SK-N-SH (cell line): ENCODE data around the gene SLC17A4. TPM values are rescaled to one million over a fixed set of nuclear protein-coding genes. Genes with fewer than 3 reads are reported as not detected.

Experiments
- CTCF ChIA-PET: fragments of 300-600, 350-600 bp; formaldehyde crosslinking; extraction: SDS; loops from one replicate; lab custom pipeline; 2021; lab: Yijun Ruan, JAX
- POLR2A ChIA-PET: fragments of 350-600 bp; sonication (Branson Sonifier 250); formaldehyde crosslinking; extraction: SDS; loops from one replicate; lab custom pipeline; 2020; ENCODE audit warnings: antibody characterized with exemption, inconsistent platforms; lab: Yijun Ruan, JAX
- DNase-seq: peaks from one replicate; pipeline ENCODE4 v3.0.0; 2012
- H2AFZ ChIP-seq: fragments of 200-600 bp; sonication (generic); 2 replicates; pipeline ENCODE4 v1.8.1; 2016; ENCODE audit warnings: antibody characterized with exemption, mild to moderate bottlenecking, low read depth
- H3F3A ChIP-seq: fragments of 200-600 bp; sonication (generic); replicated peaks from 2 replicates; pipeline ENCODE3; 2016; ENCODE audit warnings: antibody characterized with exemption, mild to moderate bottlenecking; ENCODE audit not compliant: insufficient read depth
- H3K27ac ChIP-seq, 2 experiments: fragments of 200-500 bp in 1 of 2; fragments of 200-600 bp in 1 of 2; sonication (Bioruptor generic) in 1 of 2; sonication (generic), shearing (Covaris generic) in 1 of 2; 2 replicates each; pipeline versions ENCODE4 v1.5.1 to v1.6.1; 2014 to 2016; ENCODE audit warnings: low read depth in 2 of 2, inconsistent platforms in 1 of 2, low read length in 1 of 2, mild to moderate bottlenecking in 1 of 2, mixed read lengths in 1 of 2
- H3K27me3 ChIP-seq: fragments of 200-600 bp; sonication (generic), shearing (Covaris generic); 2 replicates; pipeline ENCODE4 v1.6.1; 2016; ENCODE audit warnings: mixed run types; ENCODE audit not compliant: insufficient read depth
- H3K36me3 ChIP-seq, 2 experiments: fragments of 200-500 bp in 1 of 2; fragments of 200-600 bp in 1 of 2; sonication (Bioruptor generic) in 1 of 2; sonication (generic) in 1 of 2; replicated peaks in 1 of 2; 2 replicates each; pipeline versions ENCODE3 to v1.5.1; 2014 to 2016; ENCODE audit warnings: low read length in 1 of 2, mild to moderate bottlenecking in 1 of 2; ENCODE audit not compliant: insufficient read depth in 2 of 2, control insufficient read depth in 1 of 2
- H3K4me1 ChIP-seq, 2 experiments: fragments of 200-500 bp in 1 of 2; fragments of 200-600 bp in 1 of 2; sonication (Bioruptor generic) in 1 of 2; sonication (generic), shearing (Covaris generic) in 1 of 2; 2 replicates each; pipeline versions ENCODE4 v1.5.1 to v1.6.1; 2014 to 2016; ENCODE audit warnings: low read depth in 1 of 2, low read length in 1 of 2, mixed run types in 1 of 2; ENCODE audit not compliant: insufficient read depth in 2 of 2, control insufficient read depth in 1 of 2
- H3K4me2 ChIP-seq: fragments of 200-600 bp; sonication (generic), shearing (Covaris generic); 2 replicates; pipeline ENCODE4 v1.6.1; 2017; ENCODE audit warnings: mixed run types
- H3K4me3 ChIP-seq, 2 experiments: fragments of 200-500 bp in 1 of 2; fragments of 200-600 bp in 1 of 2; sonication (Bioruptor generic) in 1 of 2; sonication (generic), shearing (Covaris generic) in 1 of 2; 2 replicates each; pipeline versions ENCODE4 v1.5.1 to v1.8.1; 2014 to 2016; ENCODE audit warnings: low read depth in 2 of 2, inconsistent platforms in 1 of 2, low read length in 1 of 2, mild to moderate bottlenecking in 1 of 2, mixed read lengths in 1 of 2, moderate library complexity in 1 of 2
- H3K79me2 ChIP-seq: fragments of 200-600 bp; sonication (generic); 2 replicates; pipeline ENCODE4 v1.8.1; 2017; ENCODE audit warnings: mild to moderate bottlenecking; ENCODE audit not compliant: insufficient read depth
- H3K9ac ChIP-seq: fragments of 200-600 bp; sonication (generic); 2 replicates; pipeline ENCODE4 v1.6.1; 2017; ENCODE audit warnings: mixed run types
- H3K9me2 ChIP-seq: fragments of 200-600 bp; sonication (generic); 2 replicates; pipeline ENCODE4 v1.6.1; 2017; ENCODE audit warnings: mixed run types
- H3K9me3 ChIP-seq: fragments of 200-600 bp; sonication (generic); 2 replicates; pipeline ENCODE4 v1.6.1; 2017; ENCODE audit warnings: mixed run types, mild to moderate bottlenecking, moderate library complexity
- H4K20me1 ChIP-seq: fragments of 200-600 bp; sonication (generic); 2 replicates; pipeline ENCODE4 v1.6.1; 2017; ENCODE audit warnings: mild to moderate bottlenecking, mixed run types; ENCODE audit not compliant: insufficient read depth
- EZH2phosphoT487 ChIP-seq: fragments of 200-600 bp; sonication (generic); IDR thresholded peaks from 2 replicates; pipeline ENCODE4 v1.6.1; 2017; ENCODE audit warnings: low read depth, mixed run types, mild to moderate bottlenecking, antibody characterized with exemption, moderate library complexity, borderline replicate concordance
- FOXJ3 ChIP-seq: sonication (generic); formaldehyde crosslinking; IDR thresholded peaks from 2 replicates; pipeline ENCODE4 v1.5.1; 2020; ENCODE audit warnings: mild to moderate bottlenecking, missing genetic modification reagents
- GABPA ChIP-seq: IDR thresholded peaks from 2 replicates; pipeline ENCODE4 v1.4.0; 2012; ENCODE audit warnings: low read depth, mild to moderate bottlenecking
- IRF3 ChIP-seq: fragments of 150-350 bp; IDR thresholded peaks from 2 replicates; pipeline ENCODE4 v1.6.1; 2016; ENCODE audit warnings: mild to moderate bottlenecking, low read depth, low read length
- JUND ChIP-seq: IDR thresholded peaks from 2 replicates; pipeline ENCODE4 v1.4.0; 2012
- NFIC ChIP-seq: IDR thresholded peaks from 2 replicates; pipeline ENCODE4 v1.4.0; 2012; ENCODE audit warnings: borderline replicate concordance
- POLR2AphosphoS5 ChIP-seq: IDR thresholded peaks from 2 replicates; pipeline ENCODE4 v1.6.1; 2012; ENCODE audit warnings: low read depth, low read length
- RFX5 ChIP-seq: IDR thresholded peaks from 2 replicates; pipeline ENCODE4 v1.6.1; 2012; ENCODE audit warnings: mild to moderate bottlenecking, improper control_type of control experiment, low read length
- SIN3A ChIP-seq: IDR thresholded peaks from 2 replicates; pipeline ENCODE4 v1.6.1; 2012; ENCODE audit warnings: low read depth, mild to moderate bottlenecking, low read length, moderate library complexity, borderline replicate concordance
- TAF1 ChIP-seq: IDR thresholded peaks from 2 replicates; pipeline ENCODE4 v1.6.1; 2012; ENCODE audit warnings: low read depth, mild to moderate bottlenecking, low read length, moderate library complexity, borderline replicate concordance
- TCF12 ChIP-seq: IDR thresholded peaks from 2 replicates; pipeline ENCODE4 v1.4.0; 2012
- WGBS: methylation state at CpG from one replicate; pipeline ENCODE4 v1.1.6; 2017; ENCODE audit warnings: low lambda C conversion rate; 5-methylcytosine and 5-hydroxymethylcytosine counted together
- polyA plus RNA-seq, 3 experiments: library from polyadenylated mRNA; depleted of rRNA; stranded (reverse); fragments of >200 nt; gene quantifications; 2 replicates each; pipeline ENCODE4 v1.2.3, GENCODE V29; 2012
- TF ChIP-seq, protein P1 (sequence below): fragments of 200-600 bp; sonication (generic); IDR thresholded peaks from 2 replicates; pipeline ENCODE4 v1.6.1; 2017; ENCODE audit warnings: antibody characterized with exemption, mild to moderate bottlenecking, moderate library complexity
- TF ChIP-seq, protein P2 (sequence below): IDR thresholded peaks from 2 replicates; pipeline ENCODE4 v1.4.0; 2012; ENCODE audit warnings: low read depth
- TF ChIP-seq, protein P3 (sequence below): IDR thresholded peaks from 2 replicates; pipeline ENCODE4 v1.6.1; 2012; ENCODE audit warnings: mild to moderate bottlenecking, low read depth, low read length, moderate library complexity

Gene SLC17A4
- polyA plus RNA-seq, 1 of the 3 experiments (the other 2 are of a cell fraction), result not detected

- no peak overlapping the region for H3K4me2 ChIP-seq
- TF ChIP-seq, protein P1, sequence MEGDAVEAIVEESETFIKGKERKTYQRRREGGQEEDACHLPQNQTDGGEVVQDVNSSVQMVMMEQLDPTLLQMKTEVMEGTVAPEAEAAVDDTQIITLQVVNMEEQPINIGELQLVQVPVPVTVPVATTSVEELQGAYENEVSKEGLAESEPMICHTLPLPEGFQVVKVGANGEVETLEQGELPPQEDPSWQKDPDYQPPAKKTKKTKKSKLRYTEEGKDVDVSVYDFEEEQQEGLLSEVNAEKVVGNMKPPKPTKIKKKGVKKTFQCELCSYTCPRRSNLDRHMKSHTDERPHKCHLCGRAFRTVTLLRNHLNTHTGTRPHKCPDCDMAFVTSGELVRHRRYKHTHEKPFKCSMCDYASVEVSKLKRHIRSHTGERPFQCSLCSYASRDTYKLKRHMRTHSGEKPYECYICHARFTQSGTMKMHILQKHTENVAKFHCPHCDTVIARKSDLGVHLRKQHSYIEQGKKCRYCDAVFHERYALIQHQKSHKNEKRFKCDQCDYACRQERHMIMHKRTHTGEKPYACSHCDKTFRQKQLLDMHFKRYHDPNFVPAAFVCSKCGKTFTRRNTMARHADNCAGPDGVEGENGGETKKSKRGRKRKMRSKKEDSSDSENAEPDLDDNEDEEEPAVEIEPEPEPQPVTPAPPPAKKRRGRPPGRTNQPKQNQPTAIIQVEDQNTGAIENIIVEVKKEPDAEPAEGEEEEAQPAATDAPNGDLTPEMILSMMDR, result no peak
- TF ChIP-seq TCF12 (no peak), JUND (no peak), TAF1 (no peak), SIN3A (no peak), GABPA (no peak), EZH2phosphoT487 (no peak), NFIC (no peak), POLR2AphosphoS5 (no peak), FOXJ3 (CRISPR knock-in tag) (no peak), IRF3 (no peak), RFX5 (no peak)
- TF ChIP-seq, protein P2, sequence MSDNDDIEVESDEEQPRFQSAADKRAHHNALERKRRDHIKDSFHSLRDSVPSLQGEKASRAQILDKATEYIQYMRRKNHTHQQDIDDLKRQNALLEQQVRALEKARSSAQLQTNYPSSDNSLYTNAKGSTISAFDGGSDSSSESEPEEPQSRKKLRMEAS, result no peak
- TF ChIP-seq, protein P3, sequence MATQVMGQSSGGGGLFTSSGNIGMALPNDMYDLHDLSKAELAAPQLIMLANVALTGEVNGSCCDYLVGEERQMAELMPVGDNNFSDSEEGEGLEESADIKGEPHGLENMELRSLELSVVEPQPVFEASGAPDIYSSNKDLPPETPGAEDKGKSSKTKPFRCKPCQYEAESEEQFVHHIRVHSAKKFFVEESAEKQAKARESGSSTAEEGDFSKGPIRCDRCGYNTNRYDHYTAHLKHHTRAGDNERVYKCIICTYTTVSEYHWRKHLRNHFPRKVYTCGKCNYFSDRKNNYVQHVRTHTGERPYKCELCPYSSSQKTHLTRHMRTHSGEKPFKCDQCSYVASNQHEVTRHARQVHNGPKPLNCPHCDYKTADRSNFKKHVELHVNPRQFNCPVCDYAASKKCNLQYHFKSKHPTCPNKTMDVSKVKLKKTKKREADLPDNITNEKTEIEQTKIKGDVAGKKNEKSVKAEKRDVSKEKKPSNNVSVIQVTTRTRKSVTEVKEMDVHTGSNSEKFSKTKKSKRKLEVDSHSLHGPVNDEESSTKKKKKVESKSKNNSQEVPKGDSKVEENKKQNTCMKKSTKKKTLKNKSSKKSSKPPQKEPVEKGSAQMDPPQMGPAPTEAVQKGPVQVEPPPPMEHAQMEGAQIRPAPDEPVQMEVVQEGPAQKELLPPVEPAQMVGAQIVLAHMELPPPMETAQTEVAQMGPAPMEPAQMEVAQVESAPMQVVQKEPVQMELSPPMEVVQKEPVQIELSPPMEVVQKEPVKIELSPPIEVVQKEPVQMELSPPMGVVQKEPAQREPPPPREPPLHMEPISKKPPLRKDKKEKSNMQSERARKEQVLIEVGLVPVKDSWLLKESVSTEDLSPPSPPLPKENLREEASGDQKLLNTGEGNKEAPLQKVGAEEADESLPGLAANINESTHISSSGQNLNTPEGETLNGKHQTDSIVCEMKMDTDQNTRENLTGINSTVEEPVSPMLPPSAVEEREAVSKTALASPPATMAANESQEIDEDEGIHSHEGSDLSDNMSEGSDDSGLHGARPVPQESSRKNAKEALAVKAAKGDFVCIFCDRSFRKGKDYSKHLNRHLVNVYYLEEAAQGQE, result no peak
- TF ChIP-seq, all 33 proteins: peak for 0
- Histone ChIP-seq H3K4me1 (no peaks in the 10 kb centered on the region; a peak in 1 of 4 replicates), H2AFZ (no peak overlapping the region), H4K20me1 (no peaks in the 10 kb centered on the region), H3K4me3 (no peak overlapping the region), H3K9ac (no peak overlapping the region), H3K27ac (no peak overlapping the region), H3F3A (no peaks in the 10 kb centered on the region), H3K9me3 (no peaks in the 10 kb centered on the region), H3K9me2 (no peaks in the 10 kb centered on the region), H3K79me2 (no peaks in the 10 kb centered on the region), H3K36me3 (no peaks in the 10 kb centered on the region), H3K27me3 (no peaks in the 10 kb centered on the region)
- DNase-seq, result no peak
- ChIA-PET POLR2A (no interaction called here), CTCF (interaction anchor here (1.0 to 1.1 kb wide), 4 partner anchors 13 to 213 kb away, joined by 3 read pairs; no protein-coding TSS in a partner anchor)
- WGBS, result 37% methylated on average over 2 of the region's 2 CpGs
Measured at GRCh38 chr6:25789475-25789874, 34.9 kb downstream of the SLC17A4 start.
